GM23338 (cell line): ENCODE data around the gene SHISA9. TPM values are rescaled to one million over a fixed set of nuclear protein-coding genes. Genes with fewer than 3 reads are reported as not detected.

Experiments used
- ATAC-seq: fragments of 200-7000 bp; cut with Tn5 transposase; 3 replicates; pipeline ENCODE4 v1.9.1; 2020
- DNase-seq: peaks from one replicate; pipeline ENCODE4 v3.0.0-alpha.2; 2015; ENCODE audit warnings: low spot score
- H2AFZ ChIP-seq: fragments of 200-600 bp; sonication (generic); 2 replicates; pipeline ENCODE4 v1.8.0; 2016; ENCODE audit warnings: antibody characterized with exemption, mild to moderate bottlenecking, moderate library complexity
- H3F3A ChIP-seq: fragments of 200-600 bp; sonication (generic); replicated peaks from 2 replicates; pipeline ENCODE4 v1.8.0; 2017; ENCODE audit warnings: antibody characterized with exemption, mixed run types, low read depth
- H3K27ac ChIP-seq: fragments of 200-600 bp; sonication (generic); 2 replicates; pipeline ENCODE4 v1.6.1; 2016; ENCODE audit warnings: low read depth
- H3K27me3 ChIP-seq: fragments of 200-600 bp; sonication (generic); 2 replicates; pipeline ENCODE4 v1.8.0; 2016; ENCODE audit warnings: mild to moderate bottlenecking, mixed run types, moderate library complexity; ENCODE audit not compliant: insufficient read depth
- H3K36me3 ChIP-seq: fragments of 200-600 bp; sonication (generic); 2 replicates; pipeline ENCODE4 v1.8.0; 2016; ENCODE audit warnings: mild to moderate bottlenecking; ENCODE audit not compliant: insufficient read depth
- H3K4me1 ChIP-seq: fragments of 200-600 bp; sonication (generic); 2 replicates; pipeline ENCODE4 v1.8.0; 2016; ENCODE audit warnings: mild to moderate bottlenecking, moderate library complexity; ENCODE audit not compliant: insufficient read depth
- H3K4me2 ChIP-seq: fragments of 200-600 bp; sonication (generic); 2 replicates; pipeline ENCODE4 v1.7.1; 2017; ENCODE audit warnings: mixed run types
- H3K4me3 ChIP-seq: fragments of 200-600 bp; sonication (generic); 2 replicates; pipeline ENCODE4 v1.6.1; 2016; ENCODE audit warnings: mixed run types
- H3K79me2 ChIP-seq: fragments of 200-600 bp; sonication (generic); replicated peaks from 2 replicates; pipeline ENCODE4 v1.8.0; 2017; ENCODE audit warnings: mild to moderate bottlenecking; ENCODE audit not compliant: insufficient read depth
- H3K9me2 ChIP-seq: fragments of 200-600 bp; sonication (generic); 2 replicates; pipeline ENCODE4 v1.8.0; 2017; ENCODE audit not compliant: insufficient read depth
- H4K20me1 ChIP-seq: fragments of 200-600 bp; sonication (generic); replicated peaks from 2 replicates; pipeline ENCODE4 v1.8.0; 2017; ENCODE audit warnings: mild to moderate bottlenecking; ENCODE audit not compliant: insufficient read depth
- H3K27ac Mint-ChIP-seq: 2 replicates; pipeline ENCODE4 v1.8.0; 2020; ENCODE audit warnings: inconsistent platforms, mild to moderate bottlenecking, moderate library complexity, mixed read lengths
- H3K27me3 Mint-ChIP-seq: 3 replicates; pipeline ENCODE4 v1.8.0; 2022; ENCODE audit warnings: low read depth, mild to moderate bottlenecking, moderate library complexity, mixed read lengths, inconsistent platforms; ENCODE audit not compliant: insufficient read depth, poor library complexity
- H3K36me3 Mint-ChIP-seq: 3 replicates; pipeline ENCODE4 v1.8.0; 2021; ENCODE audit warnings: low read depth, mild to moderate bottlenecking, inconsistent platforms, moderate library complexity, mixed read lengths
- H3K4me1 Mint-ChIP-seq: 3 replicates; pipeline ENCODE4 v1.8.0; 2020; ENCODE audit warnings: mild to moderate bottlenecking, inconsistent platforms, mixed read lengths
- H3K4me3 Mint-ChIP-seq: 3 replicates; pipeline ENCODE4 v1.8.0; 2021; ENCODE audit warnings: moderate library complexity, mild to moderate bottlenecking, inconsistent platforms, mixed read lengths
- H3K9me3 Mint-ChIP-seq: 3 replicates; pipeline ENCODE4 v1.8.0; 2020; ENCODE audit warnings: moderate library complexity, mild to moderate bottlenecking, inconsistent platforms, mixed read lengths
- CREB1 ChIP-seq: fragments of 250-450 bp; sonication (Bioruptor Pico); IDR thresholded peaks from 2 replicates; pipeline ENCODE4 v1.5.0; 2020; ENCODE audit warnings: low read depth, mild to moderate bottlenecking, moderate library complexity
- EZH2 ChIP-seq: fragments of 200-600 bp; sonication (generic); IDR thresholded peaks from one replicate; pipeline ENCODE4 v1.8.0; 2017; ENCODE audit warnings: antibody characterized with exemption, mild to moderate bottlenecking, low read depth; ENCODE audit not compliant: unreplicated experiment
- JUNB ChIP-seq: IDR thresholded peaks from one replicate; pipeline ENCODE4 v1.6.1; 2016; ENCODE audit warnings: antibody characterized with exemption; ENCODE audit not compliant: unreplicated experiment
- NANOG ChIP-seq: IDR thresholded peaks from 2 replicates; pipeline ENCODE4 v1.6.1; 2016; ENCODE audit warnings: antibody characterized with exemption, borderline replicate concordance
- POLR2AphosphoS5 ChIP-seq: IDR thresholded peaks from 2 replicates; pipeline ENCODE4 v1.6.1; 2016; ENCODE audit warnings: antibody characterized with exemption, low read depth
- STAT1 ChIP-seq: IDR thresholded peaks from one replicate; pipeline ENCODE4 v1.6.1; 2016; ENCODE audit warnings: antibody characterized with exemption; ENCODE audit not compliant: unreplicated experiment
- ZNF114 ChIP-seq: fragments of 250-450 bp; sonication (Bioruptor Pico); IDR thresholded peaks from 2 replicates; pipeline ENCODE4 v1.5.0; 2020; ENCODE audit warnings: mild to moderate bottlenecking, moderate library complexity
- ZNF331 ChIP-seq: fragments of 250-450 bp; sonication (Bioruptor Pico); IDR thresholded peaks from 2 replicates; pipeline ENCODE4 v1.5.0; 2020; ENCODE audit warnings: low read depth, mild to moderate bottlenecking, moderate library complexity
- polyA plus RNA-seq: library from polyadenylated mRNA; unstranded; fragments of >200 nt; fragmentation: Nextera tagmentation; extraction: Ambion mirVana; gene quantifications from 2 replicates; pipeline ENCODE4 v1.2.1, GENCODE V29; 2016
- total RNA-seq: library from RNA; depleted of rRNA; stranded (reverse); fragments of >200 nt; shearing (Covaris generic); gene quantifications from 2 replicates; pipeline ENCODE4 v1.2.3, GENCODE V29; 2014
- TF ChIP-seq, protein P1 (sequence below): IDR thresholded peaks from one replicate; pipeline ENCODE4 v1.6.1; 2018; ENCODE audit warnings: antibody characterized with exemption; ENCODE audit not compliant: unreplicated experiment
- TF ChIP-seq, protein P2 (sequence below): IDR thresholded peaks from 2 replicates; pipeline ENCODE4 v1.6.1; 2016; ENCODE audit warnings: antibody characterized with exemption
- TF ChIP-seq, protein P3 (sequence below): fragments of 250-450 bp; sonication (Bioruptor Pico); IDR thresholded peaks from 2 replicates; pipeline ENCODE4 v1.5.0; 2020; ENCODE audit warnings: mild to moderate bottlenecking, moderate library complexity
- TF ChIP-seq, protein P4 (sequence below), 2 experiments: fragments of 200-600 bp in 1 of 2; sonication (generic) in 1 of 2; conservative IDR thresholded peaks; 2 replicates each; pipeline versions ENCODE4 v1.5.1 to v1.6.1; 2016 to 2017; ENCODE audit warnings: antibody characterized with exemption in 2 of 2, low read depth in 2 of 2, mild to moderate bottlenecking in 2 of 2, moderate library complexity in 1 of 2

Gene SHISA9
- total and polyA plus RNA-seq, 2 experiments from 2014 or later, result 10.4 to 45.6 TPM

DNA sequence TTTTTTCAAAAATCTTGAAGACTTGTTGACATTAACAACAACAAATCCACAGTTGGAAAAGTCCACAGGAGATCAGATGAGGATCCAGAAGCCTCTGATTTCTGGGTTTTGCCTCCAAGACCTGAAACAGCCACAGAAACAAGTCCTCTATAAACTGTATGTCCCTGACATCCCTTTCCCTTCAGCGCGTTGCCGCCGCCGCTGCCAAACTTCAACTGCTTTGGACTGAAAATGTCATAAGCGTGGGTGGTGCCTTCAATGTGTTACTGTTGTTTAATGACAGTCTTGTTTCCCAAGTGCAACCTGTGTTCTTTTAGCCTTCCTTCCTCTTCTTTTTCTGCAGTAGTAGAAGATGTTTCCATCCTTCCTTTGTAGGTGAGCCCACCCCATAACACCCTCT, 334.9 kb downstream of the SHISA9 start (continued):
- TF ChIP-seq, protein P1, sequence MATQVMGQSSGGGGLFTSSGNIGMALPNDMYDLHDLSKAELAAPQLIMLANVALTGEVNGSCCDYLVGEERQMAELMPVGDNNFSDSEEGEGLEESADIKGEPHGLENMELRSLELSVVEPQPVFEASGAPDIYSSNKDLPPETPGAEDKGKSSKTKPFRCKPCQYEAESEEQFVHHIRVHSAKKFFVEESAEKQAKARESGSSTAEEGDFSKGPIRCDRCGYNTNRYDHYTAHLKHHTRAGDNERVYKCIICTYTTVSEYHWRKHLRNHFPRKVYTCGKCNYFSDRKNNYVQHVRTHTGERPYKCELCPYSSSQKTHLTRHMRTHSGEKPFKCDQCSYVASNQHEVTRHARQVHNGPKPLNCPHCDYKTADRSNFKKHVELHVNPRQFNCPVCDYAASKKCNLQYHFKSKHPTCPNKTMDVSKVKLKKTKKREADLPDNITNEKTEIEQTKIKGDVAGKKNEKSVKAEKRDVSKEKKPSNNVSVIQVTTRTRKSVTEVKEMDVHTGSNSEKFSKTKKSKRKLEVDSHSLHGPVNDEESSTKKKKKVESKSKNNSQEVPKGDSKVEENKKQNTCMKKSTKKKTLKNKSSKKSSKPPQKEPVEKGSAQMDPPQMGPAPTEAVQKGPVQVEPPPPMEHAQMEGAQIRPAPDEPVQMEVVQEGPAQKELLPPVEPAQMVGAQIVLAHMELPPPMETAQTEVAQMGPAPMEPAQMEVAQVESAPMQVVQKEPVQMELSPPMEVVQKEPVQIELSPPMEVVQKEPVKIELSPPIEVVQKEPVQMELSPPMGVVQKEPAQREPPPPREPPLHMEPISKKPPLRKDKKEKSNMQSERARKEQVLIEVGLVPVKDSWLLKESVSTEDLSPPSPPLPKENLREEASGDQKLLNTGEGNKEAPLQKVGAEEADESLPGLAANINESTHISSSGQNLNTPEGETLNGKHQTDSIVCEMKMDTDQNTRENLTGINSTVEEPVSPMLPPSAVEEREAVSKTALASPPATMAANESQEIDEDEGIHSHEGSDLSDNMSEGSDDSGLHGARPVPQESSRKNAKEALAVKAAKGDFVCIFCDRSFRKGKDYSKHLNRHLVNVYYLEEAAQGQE, result no peak
- TF ChIP-seq ZNF114 (CRISPR knock-in tag) (no peak), JUNB (no peak), ZNF331 (no peak), NANOG (no peak), STAT1 (no peak), EZH2 (no peak), POLR2AphosphoS5 (no peak), CREB1 (no peak)
- TF ChIP-seq, protein P2, sequence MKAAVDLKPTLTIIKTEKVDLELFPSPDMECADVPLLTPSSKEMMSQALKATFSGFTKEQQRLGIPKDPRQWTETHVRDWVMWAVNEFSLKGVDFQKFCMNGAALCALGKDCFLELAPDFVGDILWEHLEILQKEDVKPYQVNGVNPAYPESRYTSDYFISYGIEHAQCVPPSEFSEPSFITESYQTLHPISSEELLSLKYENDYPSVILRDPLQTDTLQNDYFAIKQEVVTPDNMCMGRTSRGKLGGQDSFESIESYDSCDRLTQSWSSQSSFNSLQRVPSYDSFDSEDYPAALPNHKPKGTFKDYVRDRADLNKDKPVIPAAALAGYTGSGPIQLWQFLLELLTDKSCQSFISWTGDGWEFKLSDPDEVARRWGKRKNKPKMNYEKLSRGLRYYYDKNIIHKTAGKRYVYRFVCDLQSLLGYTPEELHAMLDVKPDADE, result no peak

DNA sequence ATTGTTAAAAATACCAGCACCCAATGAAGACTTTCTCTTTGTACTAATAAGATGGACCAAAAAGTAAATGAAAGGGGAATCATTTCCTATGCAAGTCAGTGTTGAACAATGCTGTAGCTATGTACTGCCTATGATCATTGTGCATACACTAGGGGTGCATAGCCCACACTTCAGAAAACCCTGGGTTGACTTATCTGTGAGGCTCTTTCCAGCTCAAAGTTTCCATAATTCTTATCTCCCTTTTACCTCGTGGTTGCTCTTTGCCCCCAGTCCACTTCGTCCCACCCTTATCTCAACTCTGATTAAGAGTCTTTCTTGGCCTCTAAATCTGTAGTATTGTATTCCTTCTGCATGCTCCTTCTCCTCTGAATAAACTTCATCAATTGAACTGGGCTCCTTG, 336.8 kb downstream of the SHISA9 start:
- H3K36me3 ChIP-seq, result no peaks in the 10 kb centered on the region
- H3K36me3 Mint-ChIP-seq, result peaks cover 26% of the 10 kb centered on the region
- no peaks in the 10 kb centered on the region for H4K20me1 ChIP-seq
- DNase-seq, result no peak
- no peaks in the 10 kb centered on the region for H3K4me1 ChIP-seq
- no peaks in the 10 kb centered on the region for H3K79me2 ChIP-seq
- peaks cover 4% of the 10 kb centered on the region; the same call in 1 of the 3 replicates for H3K4me1 Mint-ChIP-seq
- no peak overlapping the region for H3K4me3 ChIP-seq
- H3K9me2 ChIP-seq, result peaks cover 5% of the 10 kb centered on the region
- ATAC-seq, result no peak
- H3K27ac ChIP-seq, result no peak overlapping the region
- H3K4me3 Mint-ChIP-seq, result no peak overlapping the region
- no peaks in the 10 kb centered on the region for H3K27me3 ChIP-seq
- no peaks in the 10 kb centered on the region for H3F3A ChIP-seq
- no peak overlapping the region for H3K27ac Mint-ChIP-seq
- H2AFZ ChIP-seq, result no peak overlapping the region
- no peaks in the 10 kb centered on the region for H3K27me3 Mint-ChIP-seq
- no peak overlapping the region for H3K4me2 ChIP-seq
- H3K9me3 Mint-ChIP-seq, result no peaks in the 10 kb centered on the region; the same call in 2 of the 3 replicates
- TF ChIP-seq, protein P2, result no peak
- TF ChIP-seq EZH2, result no peak
- TF ChIP-seq, protein P3, sequence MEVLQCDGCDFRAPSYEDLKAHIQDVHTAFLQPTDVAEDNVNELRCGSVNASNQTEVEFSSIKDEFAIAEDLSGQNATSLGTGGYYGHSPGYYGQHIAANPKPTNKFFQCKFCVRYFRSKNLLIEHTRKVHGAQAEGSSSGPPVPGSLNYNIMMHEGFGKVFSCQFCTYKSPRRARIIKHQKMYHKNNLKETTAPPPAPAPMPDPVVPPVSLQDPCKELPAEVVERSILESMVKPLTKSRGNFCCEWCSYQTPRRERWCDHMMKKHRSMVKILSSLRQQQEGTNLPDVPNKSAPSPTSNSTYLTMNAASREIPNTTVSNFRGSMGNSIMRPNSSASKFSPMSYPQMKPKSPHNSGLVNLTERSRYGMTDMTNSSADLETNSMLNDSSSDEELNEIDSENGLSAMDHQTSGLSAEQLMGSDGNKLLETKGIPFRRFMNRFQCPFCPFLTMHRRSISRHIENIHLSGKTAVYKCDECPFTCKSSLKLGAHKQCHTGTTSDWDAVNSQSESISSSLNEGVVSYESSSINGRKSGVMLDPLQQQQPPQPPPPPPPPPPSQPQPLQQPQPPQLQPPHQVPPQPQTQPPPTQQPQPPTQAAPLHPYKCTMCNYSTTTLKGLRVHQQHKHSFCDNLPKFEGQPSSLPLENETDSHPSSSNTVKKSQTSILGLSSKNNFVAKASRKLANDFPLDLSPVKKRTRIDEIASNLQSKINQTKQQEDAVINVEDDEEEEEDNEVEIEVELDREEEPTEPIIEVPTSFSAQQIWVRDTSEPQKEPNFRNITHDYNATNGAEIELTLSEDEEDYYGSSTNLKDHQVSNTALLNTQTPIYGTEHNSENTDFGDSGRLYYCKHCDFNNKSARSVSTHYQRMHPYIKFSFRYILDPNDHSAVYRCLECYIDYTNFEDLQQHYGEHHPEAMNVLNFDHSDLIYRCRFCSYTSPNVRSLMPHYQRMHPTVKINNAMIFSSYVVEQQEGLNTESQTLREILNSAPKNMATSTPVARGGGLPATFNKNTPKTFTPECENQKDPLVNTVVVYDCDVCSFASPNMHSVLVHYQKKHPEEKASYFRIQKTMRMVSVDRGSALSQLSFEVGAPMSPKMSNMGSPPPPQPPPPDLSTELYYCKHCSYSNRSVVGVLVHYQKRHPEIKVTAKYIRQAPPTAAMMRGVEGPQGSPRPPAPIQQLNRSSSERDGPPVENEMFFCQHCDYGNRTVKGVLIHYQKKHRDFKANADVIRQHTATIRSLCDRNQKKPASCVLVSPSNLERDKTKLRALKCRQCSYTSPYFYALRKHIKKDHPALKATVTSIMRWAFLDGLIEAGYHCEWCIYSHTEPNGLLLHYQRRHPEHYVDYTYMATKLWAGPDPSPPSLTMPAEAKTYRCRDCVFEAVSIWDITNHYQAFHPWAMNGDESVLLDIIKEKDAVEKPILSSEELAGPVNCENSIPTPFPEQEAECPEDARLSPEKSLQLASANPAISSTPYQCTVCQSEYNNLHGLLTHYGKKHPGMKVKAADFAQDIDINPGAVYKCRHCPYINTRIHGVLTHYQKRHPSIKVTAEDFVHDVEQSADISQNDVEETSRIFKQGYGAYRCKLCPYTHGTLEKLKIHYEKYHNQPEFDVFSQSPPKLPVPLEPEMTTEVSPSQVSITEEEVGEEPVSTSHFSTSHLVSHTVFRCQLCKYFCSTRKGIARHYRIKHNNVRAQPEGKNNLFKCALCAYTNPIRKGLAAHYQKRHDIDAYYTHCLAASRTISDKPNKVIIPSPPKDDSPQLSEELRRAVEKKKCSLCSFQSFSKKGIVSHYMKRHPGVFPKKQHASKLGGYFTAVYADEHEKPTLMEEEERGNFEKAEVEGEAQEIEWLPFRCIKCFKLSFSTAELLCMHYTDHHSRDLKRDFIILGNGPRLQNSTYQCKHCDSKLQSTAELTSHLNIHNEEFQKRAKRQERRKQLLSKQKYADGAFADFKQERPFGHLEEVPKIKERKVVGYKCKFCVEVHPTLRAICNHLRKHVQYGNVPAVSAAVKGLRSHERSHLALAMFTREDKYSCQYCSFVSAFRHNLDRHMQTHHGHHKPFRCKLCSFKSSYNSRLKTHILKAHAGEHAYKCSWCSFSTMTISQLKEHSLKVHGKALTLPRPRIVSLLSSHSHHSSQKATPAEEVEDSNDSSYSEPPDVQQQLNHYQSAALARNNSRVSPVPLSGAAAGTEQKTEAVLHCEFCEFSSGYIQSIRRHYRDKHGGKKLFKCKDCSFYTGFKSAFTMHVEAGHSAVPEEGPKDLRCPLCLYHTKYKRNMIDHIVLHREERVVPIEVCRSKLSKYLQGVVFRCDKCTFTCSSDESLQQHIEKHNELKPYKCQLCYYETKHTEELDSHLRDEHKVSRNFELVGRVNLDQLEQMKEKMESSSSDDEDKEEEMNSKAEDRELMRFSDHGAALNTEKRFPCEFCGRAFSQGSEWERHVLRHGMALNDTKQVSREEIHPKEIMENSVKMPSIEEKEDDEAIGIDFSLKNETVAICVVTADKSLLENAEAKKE (CRISPR knock-in tag), result no peak
- TF ChIP-seq, protein P4, sequence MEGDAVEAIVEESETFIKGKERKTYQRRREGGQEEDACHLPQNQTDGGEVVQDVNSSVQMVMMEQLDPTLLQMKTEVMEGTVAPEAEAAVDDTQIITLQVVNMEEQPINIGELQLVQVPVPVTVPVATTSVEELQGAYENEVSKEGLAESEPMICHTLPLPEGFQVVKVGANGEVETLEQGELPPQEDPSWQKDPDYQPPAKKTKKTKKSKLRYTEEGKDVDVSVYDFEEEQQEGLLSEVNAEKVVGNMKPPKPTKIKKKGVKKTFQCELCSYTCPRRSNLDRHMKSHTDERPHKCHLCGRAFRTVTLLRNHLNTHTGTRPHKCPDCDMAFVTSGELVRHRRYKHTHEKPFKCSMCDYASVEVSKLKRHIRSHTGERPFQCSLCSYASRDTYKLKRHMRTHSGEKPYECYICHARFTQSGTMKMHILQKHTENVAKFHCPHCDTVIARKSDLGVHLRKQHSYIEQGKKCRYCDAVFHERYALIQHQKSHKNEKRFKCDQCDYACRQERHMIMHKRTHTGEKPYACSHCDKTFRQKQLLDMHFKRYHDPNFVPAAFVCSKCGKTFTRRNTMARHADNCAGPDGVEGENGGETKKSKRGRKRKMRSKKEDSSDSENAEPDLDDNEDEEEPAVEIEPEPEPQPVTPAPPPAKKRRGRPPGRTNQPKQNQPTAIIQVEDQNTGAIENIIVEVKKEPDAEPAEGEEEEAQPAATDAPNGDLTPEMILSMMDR (conservative IDR thresholded peaks at IDR 0.05; ENCODE audit: low read depth in 2 of 2), result no peak
